ENCODE measurements around the gene OGFOD1.
A peak's percentile ranks its signal among the peaks of the same experiment; 100 is the strongest.
"Not testable (repeated sequence)": the region's sequence is repeated elsewhere in the genome, so short reads cannot be mapped to it uniquely, and the experiment has no call there.

OGFOD1 gene

GRCh38 chr16:56480776-56481467, 29.6 kb downstream of the OGFOD1 start:
- DNase-seq (ENCODE audit: low spot score), result no peak

DNA sequence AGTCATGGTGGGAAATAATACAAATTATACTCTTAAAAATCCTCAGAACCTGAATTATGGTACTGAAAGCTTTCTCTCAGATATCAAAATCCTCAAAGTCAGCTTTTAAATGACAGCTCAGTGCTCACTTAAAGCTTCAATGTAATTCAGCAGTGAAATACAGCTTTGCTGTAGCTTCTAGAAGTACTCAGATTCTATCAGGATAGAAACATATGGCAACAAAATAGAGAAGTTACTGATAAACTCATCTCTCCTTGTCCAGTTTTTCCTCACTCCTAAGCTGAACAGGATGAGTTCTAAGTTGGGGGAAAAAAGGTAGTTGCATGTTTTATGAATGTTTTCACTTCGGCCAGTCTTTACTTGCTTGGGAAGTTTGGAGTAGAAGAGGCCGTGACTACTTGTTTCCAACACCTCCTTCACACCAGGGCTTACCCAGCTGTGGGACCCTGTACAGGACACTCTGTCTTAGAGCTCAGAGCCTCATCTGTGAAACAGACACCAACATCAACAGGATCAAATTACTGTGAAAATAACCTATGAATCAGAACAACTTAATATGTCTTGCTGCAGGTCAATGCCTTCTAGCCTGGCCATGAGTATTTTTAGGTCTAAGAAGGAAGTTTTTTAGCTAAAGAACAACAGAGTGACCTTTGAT, 30.2 kb downstream of the OGFOD1 start:
- no peak for DNase-seq (ENCODE audit: low spot score)

DNA sequence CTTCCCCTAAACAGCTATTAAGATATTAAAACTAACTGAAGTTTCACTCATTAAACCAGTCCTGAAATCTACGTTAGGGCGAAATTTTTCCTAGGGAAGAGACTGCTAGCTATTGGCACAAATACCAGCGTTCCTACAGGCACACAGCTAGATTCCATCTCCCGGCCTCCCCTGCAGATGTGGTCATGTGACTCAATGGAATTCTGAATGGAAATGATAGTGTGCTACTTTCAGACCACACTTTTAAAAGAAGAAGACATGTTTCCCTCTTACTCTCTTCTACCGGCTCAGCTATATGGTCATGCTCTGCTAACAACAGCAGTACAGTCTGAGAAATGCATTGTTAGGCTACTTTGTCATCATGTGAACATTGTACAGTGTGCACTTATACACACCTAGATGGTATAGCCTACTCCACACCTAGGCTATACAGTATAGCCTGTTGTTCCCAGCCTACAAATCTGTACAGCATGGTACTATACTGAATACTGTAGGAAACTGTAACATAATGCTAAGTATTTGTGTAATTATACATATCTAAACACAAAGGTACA, 31.4 kb downstream of the OGFOD1 start:
- no peak for DNase-seq (ENCODE audit: low spot score)

DNA sequence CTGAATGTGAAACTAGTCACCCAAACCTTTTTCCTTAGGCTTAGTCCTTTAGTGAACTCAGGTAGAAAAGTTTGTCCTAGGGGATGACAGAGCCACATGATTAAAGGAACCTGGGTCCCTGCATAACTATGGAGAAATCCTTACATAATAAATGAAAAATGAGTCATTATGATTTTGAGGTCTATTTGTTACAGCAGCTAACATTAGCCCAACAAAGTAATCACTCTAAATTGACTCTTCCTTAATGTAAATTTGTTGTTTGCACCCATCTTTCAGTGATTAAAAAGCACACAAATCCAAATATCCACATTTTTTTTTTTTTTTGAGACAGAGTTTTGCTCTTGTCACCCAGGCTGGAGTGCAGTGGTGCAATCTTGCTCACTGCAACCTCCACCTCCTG, 32.0 kb downstream of the OGFOD1 start:
- no peak for DNase-seq (ENCODE audit: low spot score)

DNA sequence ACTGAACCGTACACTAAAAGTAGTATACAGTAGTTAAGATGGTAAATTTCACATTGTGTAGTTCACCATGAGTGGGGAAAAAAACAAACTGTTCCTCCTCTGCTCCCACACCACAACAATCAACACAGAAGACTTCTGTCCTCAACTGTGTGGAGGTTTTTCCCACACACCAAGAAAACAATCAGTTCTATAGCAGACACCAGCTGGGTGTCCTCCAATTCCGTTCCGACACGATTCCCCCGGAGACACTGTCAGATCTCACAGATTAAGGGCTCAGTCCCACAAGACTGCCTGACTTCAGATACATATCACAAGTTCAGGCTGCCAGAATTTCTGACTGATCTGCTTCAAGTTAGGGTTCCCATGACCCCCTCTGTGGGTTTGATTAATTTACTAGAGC, 36.7 kb downstream of the OGFOD1 start:
- no peak for DNase-seq (ENCODE audit: low spot score)

DNA sequence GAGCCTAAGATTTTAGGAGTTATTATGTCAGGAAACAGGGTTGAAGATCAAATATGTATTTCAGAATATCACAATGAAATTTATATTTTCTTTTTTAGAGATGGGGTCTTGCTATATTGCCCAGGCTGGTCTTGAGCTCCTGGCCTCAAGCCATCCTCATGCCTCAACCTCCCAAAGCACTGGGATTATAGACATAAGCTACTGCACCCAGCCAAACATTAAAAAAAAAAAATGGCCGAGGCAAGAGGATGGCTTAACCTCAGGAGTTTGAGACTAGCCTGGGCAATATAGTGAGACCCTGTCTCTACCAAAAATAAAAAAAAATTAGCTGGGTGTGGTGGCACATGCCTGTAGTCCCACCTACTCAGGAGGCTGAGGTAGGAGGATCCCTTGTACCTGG, 37.5 kb downstream of the OGFOD1 start:
- DNase-seq (ENCODE audit: low spot score), result not testable (repeated sequence)

DNA sequence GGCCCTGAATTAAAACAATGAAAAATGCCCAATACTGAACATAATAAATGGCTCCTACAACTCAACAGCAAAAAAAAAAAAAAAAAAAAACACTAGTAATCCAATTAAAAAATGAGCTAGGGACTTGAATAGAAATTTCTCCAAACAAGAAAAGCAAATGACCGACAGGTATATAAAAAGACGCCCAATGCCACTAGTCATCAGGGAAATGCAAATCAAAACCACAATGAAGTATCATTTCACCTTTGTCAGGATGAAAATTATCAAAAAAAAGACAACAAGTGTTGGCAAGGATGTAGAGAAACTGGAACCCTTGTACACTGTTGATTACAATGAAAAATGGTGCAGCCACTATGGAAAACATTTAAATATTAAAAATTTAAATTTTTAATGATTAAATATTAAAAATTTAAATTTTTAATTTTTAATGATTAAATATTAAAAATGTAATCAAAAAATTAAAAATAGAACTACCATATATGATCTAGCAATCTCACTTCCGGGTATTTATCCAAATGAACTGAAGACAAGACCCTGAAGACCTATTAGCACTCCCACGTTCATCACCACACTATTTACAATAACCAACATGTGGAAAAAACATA, 40.4 kb downstream of the OGFOD1 start:
- no peak for DNase-seq (ENCODE audit: low spot score)

- no peak for DNase-seq (ENCODE audit: low spot score)
These were observed 41.8 kb downstream of the OGFOD1 start for GRCh38 chr16:56493126-56493525.

DNA sequence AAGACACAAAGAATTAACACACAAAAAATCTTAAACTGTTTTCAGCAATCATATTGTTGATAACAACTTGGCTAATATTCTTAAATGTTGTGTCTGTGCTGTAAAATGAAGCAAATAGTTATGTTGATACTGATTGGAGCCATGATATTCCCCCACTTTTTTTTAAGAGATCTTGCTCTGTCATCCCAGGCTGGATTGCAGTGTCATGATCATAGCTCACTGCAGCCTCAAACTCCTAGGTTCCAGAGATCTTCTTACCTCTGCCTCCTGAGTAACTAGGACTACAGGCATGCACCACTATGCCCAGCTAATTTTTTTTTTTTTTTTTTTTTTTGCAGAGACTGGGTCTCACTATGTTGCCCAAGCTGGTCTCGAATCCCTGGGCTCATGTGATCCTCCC, 42.5 kb downstream of the OGFOD1 start:
- DNase-seq (ENCODE audit: low spot score), result no peak

GRCh38 chr16:56505181-56505580, 53.8 kb downstream of the OGFOD1 start:
- no peak for DNase-seq (ENCODE audit: low spot score)

DNA sequence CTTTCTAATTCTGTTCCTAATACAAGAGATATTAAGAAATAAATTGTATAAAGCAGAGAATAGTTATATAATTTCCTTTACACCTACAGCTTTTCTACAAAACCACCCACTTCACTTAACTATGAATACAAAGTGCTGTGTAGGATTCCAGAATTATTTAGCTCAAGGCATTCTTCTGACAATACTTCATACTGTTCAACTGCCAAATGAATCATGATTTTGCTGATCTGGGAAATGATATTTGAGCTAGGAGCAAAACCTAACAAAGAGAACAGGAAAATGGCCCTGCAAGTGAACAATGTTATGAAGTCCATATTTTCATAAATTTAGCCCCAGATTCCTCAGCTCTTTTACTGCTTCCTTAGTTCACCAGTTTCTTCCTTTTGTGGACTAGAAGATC, 55.6 kb downstream of the OGFOD1 start:
- peak; percentile 79 for DNase-seq (ENCODE audit: low spot score)

DNA sequence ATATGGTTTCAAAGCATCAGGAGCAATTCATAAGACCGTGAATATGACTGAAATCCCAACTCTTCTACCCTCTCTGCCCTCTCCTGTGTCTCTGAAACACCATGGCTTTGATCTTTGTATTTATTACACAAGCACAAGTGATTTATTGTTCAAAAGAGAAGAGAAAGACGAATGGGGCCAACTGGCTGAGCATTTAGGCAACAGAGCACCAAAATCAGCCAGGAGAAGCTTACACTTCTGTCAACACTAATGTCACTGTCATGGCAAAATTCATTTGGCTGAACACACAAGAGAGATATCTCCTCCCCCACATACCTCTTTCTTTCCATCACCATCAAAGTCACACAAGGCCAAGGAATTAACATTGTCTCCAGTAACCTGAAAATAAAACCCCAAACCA, 59.2 kb downstream of the OGFOD1 start:
- DNase-seq (ENCODE audit: low spot score), result no peak

DNA sequence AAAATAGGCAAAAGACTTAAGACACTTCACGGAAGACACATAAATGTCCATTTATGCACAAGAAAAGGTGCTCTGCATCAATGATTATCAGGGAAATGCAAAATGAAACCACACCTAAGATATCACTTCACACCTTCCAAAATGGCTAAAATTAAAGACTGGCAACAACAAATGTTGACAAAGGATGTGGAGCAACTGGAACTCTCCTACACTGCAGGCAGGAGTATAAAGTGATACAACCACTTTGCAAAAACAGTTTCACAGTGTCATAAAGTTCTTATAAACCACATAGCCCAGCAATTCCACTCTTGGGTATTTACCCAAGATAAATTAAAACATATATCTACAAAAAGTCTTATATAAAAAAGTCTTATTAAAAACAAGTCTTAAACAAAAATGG, 60.7 kb downstream of the OGFOD1 start:
- no peak for DNase-seq (ENCODE audit: low spot score)

GRCh38 chr16:56513091-56513490, 61.7 kb downstream of the OGFOD1 start:
- no peak for DNase-seq (ENCODE audit: low spot score)

GRCh38 chr16:56513972-56514371, 62.6 kb downstream of the OGFOD1 start:
- DNase-seq (ENCODE audit: low spot score), result peak; percentile 36

GRCh38 chr16:56514845-56515244, 63.5 kb downstream of the OGFOD1 start:
- DNase-seq (ENCODE audit: low spot score), result no peak

GRCh38 chr16:56515665-56516064, 64.3 kb downstream of the OGFOD1 start:
- no peak for DNase-seq (ENCODE audit: low spot score)

DNA sequence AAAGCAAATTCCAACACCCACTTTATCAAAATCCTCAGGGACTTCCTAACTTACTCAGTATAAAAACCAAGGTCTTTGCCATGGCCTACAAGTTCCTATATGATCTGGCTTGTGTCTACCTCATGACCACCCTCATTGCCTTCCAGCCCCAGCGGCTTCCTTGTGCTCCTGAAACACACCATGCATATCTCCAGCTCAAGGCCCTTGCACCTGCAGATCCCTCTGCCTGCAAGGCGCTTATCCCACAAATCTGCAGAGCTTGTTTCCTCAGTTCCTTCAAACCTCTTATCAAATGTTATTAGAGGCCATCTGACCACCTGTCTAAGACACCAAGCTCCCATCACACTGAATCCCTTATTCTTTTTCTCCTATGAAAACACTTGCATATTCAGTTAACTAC, 65.9 kb downstream of the OGFOD1 start:
- no peak for DNase-seq (ENCODE audit: low spot score)

DNA sequence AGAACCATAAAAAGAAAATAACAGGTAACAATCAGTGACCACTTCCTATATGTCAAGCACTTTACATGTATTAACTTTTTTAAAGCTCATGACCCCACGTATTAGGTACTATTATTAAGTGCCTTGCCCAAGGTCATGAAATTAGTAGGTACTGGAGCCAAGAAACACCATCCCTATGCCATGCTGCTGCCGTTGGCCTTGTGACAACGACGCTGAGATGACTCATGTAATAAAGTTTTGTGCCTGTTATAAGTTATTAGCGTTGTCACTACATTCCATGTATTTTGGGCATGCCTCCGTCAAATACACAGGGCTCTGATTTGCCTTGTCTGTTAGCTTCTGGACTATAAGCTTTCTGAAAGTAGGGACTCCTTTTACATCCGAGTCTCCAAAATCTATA, 67.1 kb downstream of the OGFOD1 start:
- DNase-seq (ENCODE audit: low spot score), result no peak

DNA sequence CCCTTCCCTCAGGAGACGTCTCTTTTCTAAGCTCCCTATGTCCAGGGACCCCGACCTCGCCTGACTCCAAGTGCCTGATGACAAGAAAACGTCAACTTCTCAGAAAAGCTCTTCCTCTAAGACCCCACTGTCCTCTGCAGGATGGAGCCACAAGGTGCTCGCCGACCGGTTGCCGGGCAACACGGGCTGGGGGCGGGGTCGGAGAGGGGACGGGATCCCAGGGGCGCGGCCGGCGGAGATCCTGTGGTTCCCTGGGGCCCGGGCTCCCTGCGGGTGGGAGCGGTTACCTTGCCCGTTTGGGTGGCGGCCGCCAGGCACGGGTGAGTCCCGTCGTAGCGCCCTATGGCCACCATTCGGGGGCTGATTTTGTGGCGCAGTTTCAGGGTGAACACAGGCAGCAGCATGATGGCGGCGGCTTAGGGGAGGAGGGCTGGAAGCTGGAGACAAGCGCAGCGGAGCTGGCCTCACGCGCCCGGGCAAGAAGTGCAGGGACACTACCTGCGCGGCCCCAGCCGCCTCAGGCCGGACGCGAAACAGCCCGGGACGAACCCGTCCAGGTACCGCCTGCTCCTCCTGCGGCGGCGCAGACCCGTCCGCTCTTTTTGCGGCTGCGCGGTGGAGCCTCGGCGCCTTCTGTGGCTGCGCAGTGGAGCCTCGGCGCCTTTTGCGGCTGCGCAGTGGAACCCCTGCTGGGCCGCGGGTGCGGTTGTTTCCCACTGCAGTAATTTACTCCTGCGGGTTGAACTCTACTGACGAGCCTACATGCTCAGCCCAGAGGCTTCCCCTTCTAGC, 68.3 kb downstream of the OGFOD1 start, which contains the start of gene BBS2:
TSS of gene BBS2 (minus strand) at position 566 of the 792 bp plus-strand sequence. CDS start at position 404, 162 bp downstream.
- DNase-seq (ENCODE audit: low spot score), result peak; percentile 81

- DNase-seq (ENCODE audit: low spot score), result no peak
These were observed 68.9 kb downstream of the OGFOD1 start for GRCh38 chr16:56520251-56520577.

DNA sequence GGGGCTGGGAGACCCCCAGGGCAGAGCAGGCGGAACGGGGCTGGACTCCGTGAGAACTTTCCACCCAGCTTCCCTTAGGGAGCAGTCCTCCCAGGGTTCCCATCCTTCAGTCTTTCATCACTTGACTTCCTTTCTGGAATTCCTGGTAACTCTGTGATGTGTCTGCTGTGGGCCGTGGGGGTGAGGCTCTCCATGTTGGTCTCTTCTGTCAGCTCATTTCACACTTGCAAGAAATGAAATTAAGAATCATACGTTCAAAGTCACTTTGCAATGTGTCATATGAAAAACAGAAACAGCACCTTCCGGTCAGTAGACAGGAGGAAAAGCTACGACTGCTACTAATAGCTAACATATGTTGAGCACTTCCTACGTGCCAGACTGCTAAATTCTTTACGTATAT, 73.9 kb downstream of the OGFOD1 start:
- DNase-seq (ENCODE audit: low spot score), result no peak

All from COLO829 (cell line).